ENCODE measurements around the gene ZNF329. TPM values are rescaled to one million over a fixed set of nuclear protein-coding genes. Genes with fewer than 3 reads are reported as not detected.
A peak's percentile ranks its signal among the peaks of the same experiment; 100 is the strongest.

Gene ZNF329
- total and polyA plus RNA-seq, 2 of the 13 experiments (the other 11 are each of a cell fraction or from before 2014, with no cell fraction given): 3.8 to 9.6 TPM

DNA sequence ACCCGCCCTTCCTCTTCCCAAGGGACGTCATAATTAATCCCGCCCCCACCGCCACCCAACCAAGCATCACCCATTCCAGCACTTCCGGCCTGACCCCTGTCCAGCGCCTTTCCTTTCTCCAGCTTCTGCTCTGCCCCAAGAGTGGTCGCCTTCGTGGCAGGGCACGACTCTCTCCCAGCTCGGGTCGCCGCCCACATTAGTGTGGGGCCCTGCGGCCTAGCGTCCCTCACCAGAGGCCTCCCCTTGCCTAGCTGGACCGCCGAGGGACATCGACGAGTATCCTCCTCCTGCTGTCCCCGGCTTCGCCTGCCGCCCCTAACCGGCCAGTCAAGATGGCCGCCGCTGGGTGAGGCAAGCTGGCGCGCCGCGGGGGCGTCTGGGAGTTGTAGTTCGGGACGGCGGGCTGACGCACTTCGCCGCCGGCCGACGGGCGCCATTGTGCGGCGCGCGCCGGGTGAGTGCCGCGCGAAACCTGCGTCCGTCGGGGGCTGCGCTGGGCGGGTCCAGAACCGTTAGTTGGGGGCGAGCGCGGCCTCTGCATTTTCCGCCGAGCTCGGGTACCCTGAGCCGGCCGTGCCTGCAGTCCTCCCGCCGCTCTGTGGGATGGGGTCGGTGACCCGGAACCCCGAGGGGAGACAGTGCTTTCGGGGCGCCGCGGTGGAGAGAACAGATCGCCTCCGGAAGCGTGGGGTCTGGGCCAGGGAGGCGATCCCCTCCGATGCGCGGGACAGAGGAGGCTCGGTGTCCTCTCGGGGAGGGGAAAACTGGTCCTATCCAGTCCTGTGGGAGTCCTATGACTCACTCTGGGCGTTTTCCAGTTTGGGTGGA is 32.6 kb upstream of the ZNF329 start, which contains the start of gene ZNF274 (continued):
- TF ChIP-seq FLYWCH1 (CRISPR knock-in tag; IDR thresholded peaks at IDR 0.05) (no peak), FOXA1 (IDR thresholded peaks at IDR 0.05) (no peak), FOXA1 (CRISPR knock-in tag; IDR thresholded peaks at IDR 0.05) (peak; percentile 9; the same call in 1 of the 2 replicates), MAZ (IDR thresholded peaks at IDR 0.05; ENCODE audit: borderline replicate concordance, low read depth, low read length) (peak; percentile 15; the same call in 1 of the 2 replicates), MAZ (CRISPR knock-in tag; IDR thresholded peaks at IDR 0.05; ENCODE audit: low read depth) (no peak), HNF4A (CRISPR knock-in tag; IDR thresholded peaks at IDR 0.05) (no peak), ZNF101 (CRISPR knock-in tag; IDR thresholded peaks at IDR 0.05; ENCODE audit: borderline replicate concordance, low read depth) (no peak), ZNF251 (CRISPR knock-in tag; IDR thresholded peaks at IDR 0.05) (no peak), ARHGAP35 (CRISPR knock-in tag; IDR thresholded peaks at IDR 0.05; ENCODE audit: borderline replicate concordance) (peak; percentile 74), ZNF296 (CRISPR knock-in tag; conservative IDR thresholded peaks at IDR 0.05) (no peak), ZNF326 (CRISPR knock-in tag; IDR thresholded peaks at IDR 0.05; ENCODE audit: borderline replicate concordance) (no peak), ZNF768 (CRISPR knock-in tag; IDR thresholded peaks at IDR 0.05) (peak; percentile 62; the same call in 1 of the 2 replicates), RARG (CRISPR knock-in tag; IDR thresholded peaks at IDR 0.05; ENCODE audit: low read depth) (no peak), BHLHE40 (IDR thresholded peaks at IDR 0.05; ENCODE audit: low read length) (no peak), ZNF7 (CRISPR knock-in tag; IDR thresholded peaks at IDR 0.05) (no peak), PHB2 (IDR thresholded peaks at IDR 0.05; ENCODE audit: partially characterized antibody) (no peak), ZNF660 (CRISPR knock-in tag; IDR thresholded peaks at IDR 0.05; ENCODE audit: borderline replicate concordance, low read depth) (0 out of 2 replicates have a peak, but pooled peaks have one; percentile 65), MXI1 (IDR thresholded peaks at IDR 0.05; ENCODE audit: borderline replicate concordance, low read depth, low read length) (peak; percentile 79; the same call in 1 of the 3 replicates)
- TF ChIP-seq, protein P1, sequence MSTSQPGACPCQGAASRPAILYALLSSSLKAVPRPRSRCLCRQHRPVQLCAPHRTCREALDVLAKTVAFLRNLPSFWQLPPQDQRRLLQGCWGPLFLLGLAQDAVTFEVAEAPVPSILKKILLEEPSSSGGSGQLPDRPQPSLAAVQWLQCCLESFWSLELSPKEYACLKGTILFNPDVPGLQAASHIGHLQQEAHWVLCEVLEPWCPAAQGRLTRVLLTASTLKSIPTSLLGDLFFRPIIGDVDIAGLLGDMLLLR (CRISPR knock-in tag; IDR thresholded peaks at IDR 0.05): peak; percentile 78
- TF ChIP-seq, protein P2, sequence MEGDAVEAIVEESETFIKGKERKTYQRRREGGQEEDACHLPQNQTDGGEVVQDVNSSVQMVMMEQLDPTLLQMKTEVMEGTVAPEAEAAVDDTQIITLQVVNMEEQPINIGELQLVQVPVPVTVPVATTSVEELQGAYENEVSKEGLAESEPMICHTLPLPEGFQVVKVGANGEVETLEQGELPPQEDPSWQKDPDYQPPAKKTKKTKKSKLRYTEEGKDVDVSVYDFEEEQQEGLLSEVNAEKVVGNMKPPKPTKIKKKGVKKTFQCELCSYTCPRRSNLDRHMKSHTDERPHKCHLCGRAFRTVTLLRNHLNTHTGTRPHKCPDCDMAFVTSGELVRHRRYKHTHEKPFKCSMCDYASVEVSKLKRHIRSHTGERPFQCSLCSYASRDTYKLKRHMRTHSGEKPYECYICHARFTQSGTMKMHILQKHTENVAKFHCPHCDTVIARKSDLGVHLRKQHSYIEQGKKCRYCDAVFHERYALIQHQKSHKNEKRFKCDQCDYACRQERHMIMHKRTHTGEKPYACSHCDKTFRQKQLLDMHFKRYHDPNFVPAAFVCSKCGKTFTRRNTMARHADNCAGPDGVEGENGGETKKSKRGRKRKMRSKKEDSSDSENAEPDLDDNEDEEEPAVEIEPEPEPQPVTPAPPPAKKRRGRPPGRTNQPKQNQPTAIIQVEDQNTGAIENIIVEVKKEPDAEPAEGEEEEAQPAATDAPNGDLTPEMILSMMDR (CRISPR knock-in tag; IDR thresholded peaks at IDR 0.05): no peak
- TF ChIP-seq, protein P3, sequence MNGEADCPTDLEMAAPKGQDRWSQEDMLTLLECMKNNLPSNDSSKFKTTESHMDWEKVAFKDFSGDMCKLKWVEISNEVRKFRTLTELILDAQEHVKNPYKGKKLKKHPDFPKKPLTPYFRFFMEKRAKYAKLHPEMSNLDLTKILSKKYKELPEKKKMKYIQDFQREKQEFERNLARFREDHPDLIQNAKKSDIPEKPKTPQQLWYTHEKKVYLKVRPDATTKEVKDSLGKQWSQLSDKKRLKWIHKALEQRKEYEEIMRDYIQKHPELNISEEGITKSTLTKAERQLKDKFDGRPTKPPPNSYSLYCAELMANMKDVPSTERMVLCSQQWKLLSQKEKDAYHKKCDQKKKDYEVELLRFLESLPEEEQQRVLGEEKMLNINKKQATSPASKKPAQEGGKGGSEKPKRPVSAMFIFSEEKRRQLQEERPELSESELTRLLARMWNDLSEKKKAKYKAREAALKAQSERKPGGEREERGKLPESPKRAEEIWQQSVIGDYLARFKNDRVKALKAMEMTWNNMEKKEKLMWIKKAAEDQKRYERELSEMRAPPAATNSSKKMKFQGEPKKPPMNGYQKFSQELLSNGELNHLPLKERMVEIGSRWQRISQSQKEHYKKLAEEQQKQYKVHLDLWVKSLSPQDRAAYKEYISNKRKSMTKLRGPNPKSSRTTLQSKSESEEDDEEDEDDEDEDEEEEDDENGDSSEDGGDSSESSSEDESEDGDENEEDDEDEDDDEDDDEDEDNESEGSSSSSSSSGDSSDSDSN (CRISPR knock-in tag; IDR thresholded peaks at IDR 0.05): peak; percentile 63
- TF ChIP-seq, protein P4, sequence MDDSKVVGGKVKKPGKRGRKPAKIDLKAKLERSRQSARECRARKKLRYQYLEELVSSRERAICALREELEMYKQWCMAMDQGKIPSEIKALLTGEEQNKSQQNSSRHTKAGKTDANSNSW (CRISPR knock-in tag; IDR thresholded peaks at IDR 0.05; ENCODE audit: borderline replicate concordance): peak; percentile 99; the same call in 1 of the 2 replicates
- TF ChIP-seq, protein P5, sequence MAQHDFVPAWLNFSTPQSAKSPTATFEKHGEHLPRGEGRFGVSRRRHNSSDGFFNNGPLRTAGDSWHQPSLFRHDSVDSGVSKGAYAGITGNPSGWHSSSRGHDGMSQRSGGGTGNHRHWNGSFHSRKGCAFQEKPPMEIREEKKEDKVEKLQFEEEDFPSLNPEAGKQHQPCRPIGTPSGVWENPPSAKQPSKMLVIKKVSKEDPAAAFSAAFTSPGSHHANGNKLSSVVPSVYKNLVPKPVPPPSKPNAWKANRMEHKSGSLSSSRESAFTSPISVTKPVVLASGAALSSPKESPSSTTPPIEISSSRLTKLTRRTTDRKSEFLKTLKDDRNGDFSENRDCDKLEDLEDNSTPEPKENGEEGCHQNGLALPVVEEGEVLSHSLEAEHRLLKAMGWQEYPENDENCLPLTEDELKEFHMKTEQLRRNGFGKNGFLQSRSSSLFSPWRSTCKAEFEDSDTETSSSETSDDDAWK (CRISPR knock-in tag; IDR thresholded peaks at IDR 0.05): no peak
